ENCODE measurements around the gene CTPS2.

CTPS2 gene

GRCh38 chrX:16711893-16712547 is 449 bp downstream of the CTPS2 start:
- peak; percentile 25 for DNase-seq

- DNase-seq: no peak
Measured at GRCh38 chrX:16711219-16711811, 1.2 kb downstream of the CTPS2 start.

GRCh38 chrX:16708016-16708415 is 4.5 kb downstream of the CTPS2 start:
- no peak for DNase-seq

GRCh38 chrX:16705370-16705769 is 7.1 kb downstream of the CTPS2 start:
- no peak for DNase-seq

- DNase-seq: no peak
Measured at GRCh38 chrX:16702700-16703599, 9.5 kb downstream of the CTPS2 start.

- DNase-seq: no peak
Measured at GRCh38 chrX:16700734-16701133, 11.7 kb downstream of the CTPS2 start.

GRCh38 chrX:16699389-16699788 is 13.1 kb downstream of the CTPS2 start:
- DNase-seq: no peak

GRCh38 chrX:16696956-16697355 is 15.5 kb downstream of the CTPS2 start:
- no peak for DNase-seq

- DNase-seq: peak; percentile 46
Measured at GRCh38 chrX:16695079-16695676, 17.3 kb downstream of the CTPS2 start.

GRCh38 chrX:16687514-16687913 is 25.0 kb downstream of the CTPS2 start:
- no peak for DNase-seq

GRCh38 chrX:16683007-16683664 is 29.3 kb downstream of the CTPS2 start:
- DNase-seq: no peak

GRCh38 chrX:16678689-16679088 is 33.8 kb downstream of the CTPS2 start:
- DNase-seq: no peak

- DNase-seq: peak; percentile 24
Measured at GRCh38 chrX:16671005-16671404, 41.5 kb downstream of the CTPS2 start.

GRCh38 chrX:16666541-16666940 is 45.9 kb downstream of the CTPS2 start:
- DNase-seq: no peak

- DNase-seq: no peak
Measured at GRCh38 chrX:16665089-16665488, 47.4 kb downstream of the CTPS2 start.

- DNase-seq: no peak
Measured at GRCh38 chrX:16664626-16665025, 47.8 kb downstream of the CTPS2 start.

GRCh38 chrX:16664074-16664473 is 48.4 kb downstream of the CTPS2 start:
- DNase-seq: no peak

- no peak for DNase-seq
Measured at GRCh38 chrX:16662402-16662801, 50.1 kb downstream of the CTPS2 start.

- no peak for DNase-seq
Measured at GRCh38 chrX:16661495-16661894, 51.0 kb downstream of the CTPS2 start.

GRCh38 chrX:16659321-16659720 is 53.1 kb downstream of the CTPS2 start:
- DNase-seq: no peak

GRCh38 chrX:16658284-16658683 is 54.2 kb downstream of the CTPS2 start:
- no peak for DNase-seq

- DNase-seq: peak; percentile 26
Measured at GRCh38 chrX:16654093-16654492, 58.4 kb downstream of the CTPS2 start.

- DNase-seq: no peak
Measured at GRCh38 chrX:16653424-16653823, 59.0 kb downstream of the CTPS2 start.

All from right hindlimb (tissue), 1 donor.